GM12891 (cell line): Measurements from ENCODE around the gene ZNF662.

Source experiments
- POLR2A ChIP-seq: IDR thresholded peaks from 2 replicates; pipeline ENCODE4 v1.6.1; 2011; ENCODE audit warnings: low read depth, low read length, control low read depth
- POLR2AphosphoS5 ChIP-seq: IDR thresholded peaks from 2 replicates; pipeline ENCODE4 v1.6.1; 2011; ENCODE audit warnings: low read depth, low read length, control low read depth
- POU2F2 ChIP-seq: IDR thresholded peaks from 2 replicates; pipeline ENCODE4 v1.6.1; 2011; ENCODE audit warnings: low read depth, mild to moderate bottlenecking, control low read depth, low read length, moderate library complexity
- SPI1 ChIP-seq: IDR thresholded peaks from 2 replicates; pipeline ENCODE4 v1.6.1; 2011; ENCODE audit warnings: low read depth, low read length, control low read depth
- TAF1 ChIP-seq: IDR thresholded peaks from 2 replicates; pipeline ENCODE4 v1.6.1; 2011; ENCODE audit warnings: low read depth, low read length, control low read depth

DNA sequence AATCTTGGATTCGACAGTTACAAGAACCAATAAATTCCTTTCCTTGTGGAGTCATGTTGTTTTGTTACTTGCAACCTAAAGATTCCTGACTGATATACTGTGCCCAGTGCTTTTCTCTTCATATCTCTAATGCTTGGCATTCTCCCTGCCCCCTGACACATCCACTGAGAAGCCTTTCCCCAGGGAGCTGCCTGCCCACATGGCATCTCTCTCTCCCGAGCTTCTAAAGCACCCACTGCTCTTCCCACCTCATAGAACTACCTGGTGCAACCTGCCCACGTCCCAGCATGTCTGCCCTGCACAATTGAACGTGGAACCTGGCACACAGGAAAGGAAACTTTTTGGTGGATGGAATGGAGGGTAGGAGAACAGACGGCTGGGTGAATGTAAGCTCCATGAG is 37.1 kb upstream of the ZNF662 start:
- TF ChIP-seq POLR2AphosphoS5: no peak
- TF ChIP-seq POLR2A: no peak
- no peak for TF ChIP-seq SPI1
- no peak for TF ChIP-seq TAF1
- TF ChIP-seq POU2F2: no peak
